GM13976 (cell line): ENCODE data around the gene SMURF1.
A peak's percentile ranks its signal among the peaks of the same experiment; 100 is the strongest.

ENCODE experiments used
- DNase-seq: peaks from one replicate; pipeline ENCODE4 v3.0.0; 2012; ENCODE audit warnings: low spot score
- CTCF ChIP-seq: IDR thresholded peaks from 2 replicates; pipeline ENCODE4 v1.5.1; 2012; ENCODE audit warnings: borderline replicate concordance, mild to moderate bottlenecking; ENCODE audit not compliant: insufficient read depth; ENCODE audit errors: extremely low read depth, missing control alignments, control extremely low read depth
- in situ Hi-C: fragments of 300-500 bp; cut with MboI; formaldehyde crosslinking; loops from one replicate; pipeline ENCODE4 v1.12.0; 2022; ENCODE audit warnings: low sequenced_read_pairs, mixed read lengths, inconsistent platforms; ENCODE audit not compliant: unreplicated experiment

Gene SMURF1

GRCh38 chr7:99086944-99087343 lies 57.0 kb downstream of the SMURF1 start:
- in situ Hi-C loops: no loop called here
- no peak for DNase-seq
- no peak for TF ChIP-seq CTCF

DNA sequence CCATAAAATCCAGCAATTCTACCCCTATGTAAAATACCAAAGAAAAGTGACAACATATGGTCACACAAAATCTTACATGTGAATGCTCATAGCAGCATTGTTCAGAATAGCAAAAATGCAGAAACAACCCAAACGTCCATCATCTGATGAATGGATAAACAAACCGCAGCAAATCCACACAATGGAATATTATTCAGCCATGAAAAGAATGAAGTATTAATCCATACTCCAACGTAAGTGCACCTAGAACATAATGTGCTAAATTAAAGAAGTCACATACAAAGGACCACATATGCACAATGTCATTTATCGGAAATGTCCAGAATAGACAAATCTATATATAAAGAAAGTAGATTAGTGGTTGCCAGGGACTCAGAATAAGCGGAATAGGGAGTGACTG lies 57.4 kb downstream of the SMURF1 start:
- DNase-seq: no peak
- TF ChIP-seq CTCF: no peak
- in situ Hi-C loops: no loop called here

DNA sequence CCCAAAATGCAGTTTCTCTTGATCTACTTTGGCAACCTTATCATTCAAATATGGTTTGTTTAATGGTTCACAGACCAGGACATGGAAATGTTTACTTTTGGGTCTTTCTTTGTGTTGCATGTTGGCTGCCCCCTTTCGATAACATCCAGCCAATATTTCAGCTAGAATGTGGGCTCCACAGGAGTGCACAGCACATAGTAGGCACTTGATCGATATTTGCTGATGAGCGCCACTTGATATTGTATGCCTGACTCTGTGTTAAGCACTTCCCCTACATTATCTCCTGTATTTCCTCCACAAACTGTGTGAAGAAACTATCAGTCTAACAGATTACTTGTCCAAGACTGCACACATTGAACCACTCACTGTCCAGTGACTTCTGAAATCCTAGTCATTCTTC lies 60.2 kb downstream of the SMURF1 start:
- in situ Hi-C loops: no loop called here
- no peak for TF ChIP-seq CTCF
- DNase-seq: no peak

DNA sequence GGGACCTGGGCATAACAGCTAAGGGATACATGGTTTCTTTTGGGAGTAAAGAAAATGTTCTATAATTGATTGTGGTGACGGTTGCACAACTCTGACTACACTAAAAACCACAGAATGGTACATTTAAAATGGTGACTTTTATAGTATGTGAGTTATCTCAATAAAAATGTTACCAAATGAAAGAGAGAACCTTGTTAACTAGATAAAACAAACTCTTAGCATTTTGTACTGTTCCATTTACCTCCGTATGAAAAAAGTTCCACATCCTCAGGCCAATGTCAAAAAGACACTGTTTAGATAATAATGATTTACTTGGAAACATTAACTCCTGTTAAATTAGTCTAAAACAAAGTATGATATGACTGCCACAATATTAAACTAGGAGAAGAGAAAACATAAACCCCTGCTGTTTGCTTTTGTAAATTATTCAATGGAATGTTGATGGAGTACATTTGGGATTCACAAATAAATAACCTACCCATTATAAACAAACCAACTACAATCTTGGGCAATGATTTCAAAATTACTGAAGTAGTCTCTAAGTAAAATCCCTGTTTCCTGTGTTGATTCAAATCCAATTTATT lies 60.7 kb downstream of the SMURF1 start:
- in situ Hi-C loops: no loop called here
- no peak for DNase-seq
- TF ChIP-seq CTCF: no peak

DNA sequence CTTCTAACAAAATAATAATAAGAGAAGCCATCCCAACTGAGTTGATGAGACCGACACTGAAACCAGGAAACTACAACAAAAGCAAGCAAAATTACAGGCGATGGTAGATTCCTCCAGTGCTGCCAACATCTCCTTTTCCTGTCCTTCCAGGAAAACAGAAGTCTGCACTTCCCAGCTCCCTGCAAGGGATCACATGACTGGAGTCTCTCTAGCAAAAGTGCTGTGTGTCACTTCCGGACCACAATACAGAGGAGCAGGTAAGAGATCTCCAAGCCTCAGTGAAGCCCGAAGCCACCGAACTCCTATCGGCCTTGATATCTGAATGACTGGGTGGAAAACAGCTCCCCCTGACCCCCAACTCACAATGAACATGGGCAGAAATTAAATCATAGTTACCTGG lies 63.2 kb downstream of the SMURF1 start:
- in situ Hi-C loops: no loop called here
- no peak for TF ChIP-seq CTCF
- DNase-seq: no peak

GRCh38 chr7:99079104-99079503 lies 64.8 kb downstream of the SMURF1 start:
- peak; percentile 63 for DNase-seq
- in situ Hi-C loops: no loop called here
- TF ChIP-seq CTCF: no peak

DNA sequence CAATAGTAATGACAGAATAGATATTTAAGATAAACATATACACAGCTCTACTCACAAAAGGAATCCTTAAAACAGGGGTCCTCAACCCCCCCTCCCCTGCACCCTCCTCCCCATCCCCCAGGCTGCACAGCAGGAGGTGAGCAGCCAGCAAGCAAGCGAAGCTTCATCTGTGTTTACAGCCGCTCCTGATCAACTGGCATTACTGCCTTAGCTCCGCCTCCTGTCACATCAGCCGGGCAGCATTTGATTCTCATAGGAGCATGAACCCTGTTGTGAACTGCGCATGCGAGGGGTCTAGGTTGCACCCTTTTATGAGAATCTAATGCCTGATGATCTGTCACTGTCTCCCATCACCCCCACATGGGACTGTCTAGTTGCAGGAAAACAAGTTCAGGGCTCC lies 65.5 kb downstream of the SMURF1 start:
- no peak for DNase-seq
- TF ChIP-seq CTCF: no peak
- in situ Hi-C loops: no loop called here
